GM18858 (cell line): ENCODE data around the gene SYTL2.

Experiments
- ATAC-seq: cut with Tn5 transposase; IDR thresholded peaks from one replicate; pipeline ENCODE4 v1.9.1; 2021; ENCODE audit not compliant: unreplicated experiment

Gene SYTL2

GRCh38 chr11:85742348-85742747, 68.6 kb downstream of the SYTL2 start:
- no peak for ATAC-seq

- no peak for ATAC-seq
Measured at GRCh38 chr11:85740481-85741400, 70.2 kb downstream of the SYTL2 start.

- no peak for ATAC-seq
Measured at GRCh38 chr11:85737738-85738137, 73.2 kb downstream of the SYTL2 start.

GRCh38 chr11:85735876-85736460, 75.0 kb downstream of the SYTL2 start:
- ATAC-seq = no peak

DNA sequence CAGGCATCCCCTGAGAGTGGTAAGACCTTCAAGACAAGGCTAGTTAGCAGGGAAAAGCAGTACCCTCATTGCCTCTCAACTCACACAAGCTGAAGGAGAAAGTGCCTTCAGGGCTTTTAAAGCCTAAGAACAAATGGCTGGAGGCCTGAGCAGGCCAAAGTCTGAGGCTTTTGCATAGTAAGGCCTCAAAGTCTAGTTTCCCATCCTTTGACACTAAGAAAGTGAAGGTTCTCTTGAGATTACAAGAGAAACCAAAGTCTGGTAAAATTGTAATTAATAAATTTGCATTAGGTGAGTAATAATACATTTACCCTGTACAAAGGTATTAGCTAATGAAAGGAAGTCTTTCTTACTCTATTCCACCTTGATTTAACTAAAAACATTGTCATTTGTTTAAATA, 78.0 kb downstream of the SYTL2 start:
- no peak for ATAC-seq

- ATAC-seq = no peak
Measured at GRCh38 chr11:85726381-85726780, 84.6 kb downstream of the SYTL2 start.

DNA sequence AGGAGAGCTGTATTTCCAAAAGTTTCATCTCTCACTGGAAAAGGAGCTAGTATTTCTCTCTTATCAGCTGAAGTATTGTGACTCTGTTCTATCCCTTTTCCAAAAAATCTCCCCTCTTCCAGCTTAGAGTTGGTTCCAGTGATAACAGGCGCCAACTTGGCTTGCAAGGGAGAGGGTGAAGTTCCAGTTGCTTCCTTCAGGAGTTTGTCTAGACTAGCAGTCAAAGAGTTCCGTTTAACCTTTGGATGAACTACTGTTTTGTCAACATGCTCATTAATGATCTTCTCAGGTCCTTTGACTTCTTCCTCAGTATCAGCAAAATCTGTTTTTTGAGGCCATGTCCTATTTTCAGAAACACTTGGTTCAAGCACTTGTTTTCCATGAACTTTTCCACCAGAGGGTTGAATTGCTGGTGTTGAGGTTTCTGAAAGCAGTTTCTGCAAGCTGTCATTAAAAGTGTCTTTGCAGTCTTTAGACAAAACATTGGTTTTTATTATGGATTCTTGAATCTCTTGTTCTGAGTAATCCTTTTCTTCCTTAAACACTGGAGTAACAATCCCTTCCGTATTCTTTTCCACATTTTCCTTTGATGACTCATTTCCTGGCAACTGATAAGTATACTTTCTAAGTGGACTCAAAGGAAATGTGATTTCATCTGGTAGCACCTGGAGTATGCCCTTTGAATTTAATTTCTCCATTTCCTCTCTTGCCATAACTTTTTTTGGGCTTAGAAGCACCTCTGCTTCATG, 85.3 kb downstream of the SYTL2 start:
- no peak for ATAC-seq

DNA sequence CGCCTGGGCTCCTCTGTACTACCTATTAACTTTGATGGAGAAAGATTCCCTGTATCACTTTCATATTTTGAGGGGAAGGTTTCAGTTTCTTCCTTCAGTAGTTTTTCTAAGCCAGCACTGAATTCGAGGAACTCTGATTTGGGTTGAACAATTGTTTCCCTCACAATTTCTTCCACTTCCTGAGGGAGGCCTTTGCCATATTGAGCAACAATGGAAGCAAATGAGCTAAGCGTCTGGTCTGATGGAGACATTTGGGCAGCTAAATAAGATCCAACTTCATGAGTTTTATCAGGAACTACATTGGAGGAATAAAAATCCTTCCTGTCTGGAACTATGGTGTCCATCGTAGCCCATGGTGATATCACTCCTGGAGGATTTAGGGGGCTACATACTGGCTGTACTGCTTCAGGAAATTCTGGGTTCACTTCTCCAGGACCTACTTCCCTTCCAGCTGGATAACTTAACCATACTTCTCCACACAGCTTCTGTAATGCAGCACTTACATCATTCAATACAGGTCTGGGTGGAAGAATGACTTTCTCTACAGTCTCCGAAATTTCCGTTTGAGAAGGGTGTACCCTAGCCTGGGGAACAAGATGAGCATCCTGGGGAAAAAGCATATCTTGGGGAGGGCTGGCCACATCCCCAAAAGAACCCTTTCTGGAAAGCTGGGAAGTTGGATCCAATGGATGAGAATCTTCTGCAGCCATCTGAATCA, 86.0 kb downstream of the SYTL2 start:
- ATAC-seq = no peak

DNA sequence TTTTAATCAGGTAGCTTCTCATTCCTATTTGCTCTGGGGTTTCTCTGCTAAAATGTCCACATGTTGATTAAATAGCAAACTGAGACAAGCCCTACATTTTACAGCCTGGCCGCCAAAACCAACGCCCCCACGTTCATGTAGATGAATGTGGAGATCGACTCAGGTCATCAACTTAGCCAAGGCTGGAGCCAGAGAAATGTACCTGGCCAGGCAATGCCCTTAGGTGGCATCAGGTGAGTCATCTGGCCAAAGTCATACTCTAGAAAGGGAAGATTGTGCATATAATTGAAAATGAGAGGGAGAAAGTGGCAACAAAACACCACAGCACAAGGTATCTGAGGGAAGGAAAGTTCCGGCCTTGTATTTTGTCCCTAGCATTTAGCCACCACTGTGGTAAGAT, 87.9 kb downstream of the SYTL2 start:
- ATAC-seq = no peak

- no peak for ATAC-seq
Measured at GRCh38 chr11:85721191-85721590, 89.8 kb downstream of the SYTL2 start.

- no peak for ATAC-seq
Measured at GRCh38 chr11:85718991-85719807, 91.7 kb downstream of the SYTL2 start.

GRCh38 chr11:85718126-85718943, 92.6 kb downstream of the SYTL2 start:
- no peak for ATAC-seq

DNA sequence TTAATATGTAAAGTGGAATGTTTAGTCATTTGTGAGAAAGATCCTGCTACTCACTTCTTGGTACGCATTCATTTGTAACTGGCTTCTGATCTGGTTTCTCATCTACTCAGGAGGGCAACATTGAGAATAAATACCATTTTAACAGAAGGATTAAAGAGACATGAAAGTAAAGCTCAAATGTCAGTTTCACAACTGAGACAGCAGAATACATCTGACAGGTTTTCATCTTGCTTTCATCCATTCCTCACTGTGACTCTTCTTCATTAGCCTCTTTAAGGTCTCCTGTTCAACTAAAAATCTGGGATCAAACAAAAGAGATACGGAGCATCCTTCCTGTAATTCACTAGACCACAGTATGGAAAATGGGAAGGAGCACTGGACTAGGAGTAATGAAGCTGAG, 93.5 kb downstream of the SYTL2 start:
- no peak for ATAC-seq

GRCh38 chr11:85712953-85713352, 98.0 kb downstream of the SYTL2 start:
- no peak for ATAC-seq

DNA sequence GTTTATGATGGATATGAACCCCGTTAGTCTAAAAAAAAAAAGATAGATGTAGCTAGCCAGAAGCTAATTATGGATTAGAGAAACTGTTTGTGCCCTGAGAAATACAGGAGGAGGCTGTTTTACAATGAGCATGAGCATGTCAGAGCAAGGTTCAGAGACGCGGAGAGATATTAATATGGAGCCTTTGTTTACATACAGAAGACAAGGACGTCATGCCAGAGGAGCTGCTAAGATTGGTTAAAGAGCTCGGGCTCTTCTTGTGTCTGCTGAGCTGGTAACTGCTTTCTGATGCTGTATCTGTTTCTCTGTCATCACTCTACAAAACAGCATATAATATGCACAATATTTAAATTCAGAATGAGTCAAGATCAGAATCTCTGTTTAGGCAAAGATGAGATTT, 100.0 kb downstream of the SYTL2 start:
- ATAC-seq = no peak

GRCh38 chr11:85709941-85710702, 100.8 kb downstream of the SYTL2 start:
- ATAC-seq = no peak

GRCh38 chr11:85705800-85706199, 105.1 kb downstream of the SYTL2 start:
- ATAC-seq = no peak

DNA sequence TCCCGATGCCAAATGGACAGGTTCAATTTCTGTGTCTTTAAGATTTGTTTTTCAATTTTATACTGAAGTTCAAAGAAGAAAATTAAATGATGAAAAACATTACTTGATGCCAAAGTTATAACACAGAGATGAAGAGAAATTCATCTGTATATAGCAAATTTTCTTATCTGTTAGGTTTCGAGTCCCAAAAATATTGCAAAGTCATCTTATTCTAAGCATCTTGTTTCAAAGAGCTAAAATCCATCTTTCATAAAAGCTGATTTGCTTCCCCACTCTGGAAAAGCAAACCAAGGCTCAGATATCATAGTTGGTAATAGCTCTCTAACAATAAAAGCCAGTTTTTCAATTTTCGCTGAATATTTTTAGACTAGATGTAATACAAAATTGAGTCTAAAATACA, 106.0 kb downstream of the SYTL2 start:
- no peak for ATAC-seq
